Tibial artery (tissue), 4 donors: ENCODE data around the gene DSCAM.
"Not testable (repeated sequence)": the region's sequence is repeated elsewhere in the genome, so short reads cannot be mapped to it uniquely, and the experiment has no call there.

Source experiments
- DNase-seq, 2 donors: peaks; one replicate each; pipeline ENCODE4 v3.0.0-alpha.2; 2019
- H3K27ac ChIP-seq, 2 donors: fragments of 200-600 bp; sonication (generic) in 1 of 2; 1 replicate in 1 of 2; 2 replicates in 1 of 2; pipeline ENCODE4 v1.5.1; 2018 to 2019; ENCODE audit warnings: mild to moderate bottlenecking in 1 of 2
- H3K27me3 ChIP-seq, 2 donors: fragments of 200-600 bp; sonication (generic) in 1 of 2; one replicate each; pipeline versions ENCODE4 v1.5.1 to v1.6.0; 2016 to 2019
- H3K36me3 ChIP-seq, 3 donors: fragments of 200-600 bp; sonication (generic) in 2 of 3; one replicate each; pipeline ENCODE4 v1.5.1; 2016 to 2019; ENCODE audit warnings: mild to moderate bottlenecking in 2 of 3
- H3K4me1 ChIP-seq, 4 donors: fragments of 200-600 bp; sonication (generic) in 2 of 4; 1 replicate in 3 of 4; 2 replicates in 1 of 4; pipeline ENCODE4 v1.5.1; 2016 to 2019
- H3K4me3 ChIP-seq, 2 donors: fragments of 200-600 bp; sonication (generic) in 1 of 2; 1 replicate in 1 of 2; 2 replicates in 1 of 2; pipeline ENCODE4 v1.5.1; 2018 to 2019; ENCODE audit warnings: mild to moderate bottlenecking in 2 of 2
- H3K9me3 ChIP-seq, 3 donors: fragments of 200-600 bp; sonication (generic) in 1 of 3; one replicate each; pipeline ENCODE4 v1.5.1; 2016 to 2019
- CTCF ChIP-seq, 2 experiments: fragments of 200-600 bp in 1 of 2; fragments of 450-650 bp in 1 of 2; IDR thresholded peaks; one replicate each; pipeline ENCODE4 v1.5.1; 2017 to 2019; ENCODE audit warnings: antibody characterized with exemption in 2 of 2, mild to moderate bottlenecking in 1 of 2, moderate library complexity in 1 of 2
- intact Hi-C: fragments of 100-400 bp; cut with DNase I; formaldehyde crosslinking; loops from one replicate; pipeline ENCODE4 v1.15.0; 2023; ENCODE audit warnings: low total_unique reads

DSCAM gene

DNA sequence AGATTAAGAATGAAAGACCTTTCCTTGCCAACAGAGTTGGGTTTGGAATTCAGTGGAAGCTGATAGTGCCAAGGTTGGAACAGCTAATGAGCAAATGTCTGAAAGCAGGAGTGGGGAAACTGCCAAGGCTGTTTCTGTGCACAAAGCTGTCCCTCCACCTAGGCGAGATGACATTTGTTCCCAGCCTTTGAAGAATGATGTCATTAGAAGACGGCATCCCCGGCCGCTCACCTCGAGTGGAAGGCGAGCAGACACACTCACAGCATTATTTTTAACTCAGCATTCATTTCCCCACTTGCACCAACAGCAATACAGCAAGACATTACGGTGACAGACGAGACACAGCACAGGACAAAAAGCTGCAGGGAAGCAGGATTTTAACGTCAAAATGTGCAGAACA lies 515.8 kb downstream of the DSCAM start:
- Histone ChIP-seq H3K27ac (no peak overlapping the region), H3K4me3 (no peak overlapping the region), H3K27me3 (no peaks in the 10 kb centered on the region), H3K36me3 (no peaks in the 10 kb centered on the region), H3K9me3 (no peaks in the 10 kb centered on the region), H3K4me1 (no peaks in the 10 kb centered on the region)
- no peak for TF ChIP-seq CTCF (IDR thresholded peaks at IDR 0.05)
- intact Hi-C loops = no loop called here
- DNase-seq = no peak

- no peaks in the 10 kb centered on the region for H3K4me1 ChIP-seq
- H3K27me3 ChIP-seq = no peaks in the 10 kb centered on the region
- H3K27ac ChIP-seq = no peak overlapping the region
- H3K36me3 ChIP-seq = no peaks in the 10 kb centered on the region
- DNase-seq = no peak
- intact Hi-C loops = no loop called here
- TF ChIP-seq CTCF (IDR thresholded peaks at IDR 0.05) = no peak
- H3K9me3 ChIP-seq = no peaks in the 10 kb centered on the region
- no peak overlapping the region for H3K4me3 ChIP-seq
Observed at GRCh38 chr21:40324389-40324788, 522.6 kb downstream of the DSCAM start.

DNA sequence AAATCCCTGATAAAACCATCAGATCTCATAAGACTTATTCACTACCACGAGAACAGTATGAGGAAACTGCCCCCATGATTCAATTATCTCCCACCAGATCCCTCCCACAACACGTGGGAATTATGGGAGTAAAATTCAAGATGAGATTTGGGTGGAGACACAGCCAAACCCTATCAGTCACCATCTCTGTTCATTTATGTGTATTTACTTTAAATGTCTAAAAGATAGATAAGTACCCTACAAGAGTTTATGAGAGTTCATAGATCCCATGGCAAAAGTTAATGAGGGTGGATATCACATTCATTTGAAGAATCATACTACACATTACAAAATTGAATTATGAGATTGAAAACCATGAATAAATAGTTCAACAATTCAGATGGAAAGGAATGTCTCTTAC lies 526.2 kb downstream of the DSCAM start:
- H3K9me3 ChIP-seq, H3K4me3 ChIP-seq, H3K27ac ChIP-seq, DNase-seq, H3K36me3 ChIP-seq, H3K27me3 ChIP-seq, intact Hi-C loops, H3K4me1 ChIP-seq: not testable (repeated sequence)

DNA sequence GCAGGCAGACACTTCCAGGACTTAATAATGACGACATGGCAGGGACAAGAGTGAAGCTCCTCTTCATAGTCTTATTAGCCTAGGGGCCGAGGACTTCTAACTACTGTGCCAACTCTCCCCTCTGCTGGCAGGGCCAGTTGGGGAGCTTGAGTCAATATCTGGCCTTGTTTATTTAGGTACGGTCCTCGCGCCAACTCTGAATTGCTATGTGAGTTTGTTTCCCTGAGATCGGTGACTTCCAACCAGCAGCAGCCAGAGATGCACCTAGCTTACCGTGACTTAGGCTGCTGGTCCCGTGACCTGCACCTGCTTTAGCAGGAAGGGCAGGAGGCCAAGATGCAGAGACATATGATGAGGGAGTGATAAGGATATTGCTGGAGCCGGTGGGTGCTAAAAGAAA lies 528.6 kb downstream of the DSCAM start:
- no peak for DNase-seq
- no peaks in the 10 kb centered on the region for H3K4me1 ChIP-seq
- no peak for TF ChIP-seq CTCF (IDR thresholded peaks at IDR 0.05)
- intact Hi-C loops = no loop called here
- H3K27me3 ChIP-seq = no peaks in the 10 kb centered on the region
- no peak overlapping the region for H3K4me3 ChIP-seq
- no peaks in the 10 kb centered on the region for H3K36me3 ChIP-seq
- no peaks in the 10 kb centered on the region for H3K9me3 ChIP-seq
- H3K27ac ChIP-seq = no peak overlapping the region

- no peak for TF ChIP-seq CTCF (IDR thresholded peaks at IDR 0.05)
- intact Hi-C loops = no loop called here
- Histone ChIP-seq H3K4me1 (no peaks in the 10 kb centered on the region), H3K27me3 (no peaks in the 10 kb centered on the region), H3K36me3 (no peaks in the 10 kb centered on the region), H3K4me3 (no peak overlapping the region), H3K27ac (no peak overlapping the region), H3K9me3 (no peaks in the 10 kb centered on the region)
- DNase-seq = no peak
Observed at GRCh38 chr21:40316104-40316503, 530.9 kb downstream of the DSCAM start.

DNA sequence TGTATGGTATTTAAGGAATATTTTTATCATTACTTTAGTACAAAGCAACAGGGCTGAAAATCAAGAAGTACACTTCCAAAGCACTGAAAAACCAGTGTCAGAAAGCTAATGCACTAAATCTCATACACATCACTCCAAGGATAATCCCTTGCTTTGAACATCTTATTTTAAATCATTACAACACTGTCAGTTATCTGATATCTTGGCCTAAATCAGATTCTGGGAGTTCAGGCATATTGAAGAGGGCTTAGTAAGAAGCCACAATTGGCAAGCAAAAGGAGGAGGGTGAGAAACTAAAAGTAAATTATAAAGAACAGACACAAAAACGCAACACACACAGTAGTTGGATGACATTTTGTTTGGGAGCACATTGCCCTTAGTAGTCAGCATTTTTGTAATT lies 531.3 kb downstream of the DSCAM start:
- H3K9me3 ChIP-seq = no peaks in the 10 kb centered on the region
- no peak for DNase-seq
- intact Hi-C loops = no loop called here
- no peak overlapping the region for H3K27ac ChIP-seq
- no peaks in the 10 kb centered on the region for H3K4me1 ChIP-seq
- no peaks in the 10 kb centered on the region for H3K36me3 ChIP-seq
- no peak for TF ChIP-seq CTCF (IDR thresholded peaks at IDR 0.05)
- H3K4me3 ChIP-seq = no peak overlapping the region
- H3K27me3 ChIP-seq = no peaks in the 10 kb centered on the region
